ENCODE results near the gene HYAL4.
"Not testable (repeated sequence)": the region's sequence is repeated elsewhere in the genome, so short reads cannot be mapped to it uniquely, and the experiment has no call there.

DNA sequence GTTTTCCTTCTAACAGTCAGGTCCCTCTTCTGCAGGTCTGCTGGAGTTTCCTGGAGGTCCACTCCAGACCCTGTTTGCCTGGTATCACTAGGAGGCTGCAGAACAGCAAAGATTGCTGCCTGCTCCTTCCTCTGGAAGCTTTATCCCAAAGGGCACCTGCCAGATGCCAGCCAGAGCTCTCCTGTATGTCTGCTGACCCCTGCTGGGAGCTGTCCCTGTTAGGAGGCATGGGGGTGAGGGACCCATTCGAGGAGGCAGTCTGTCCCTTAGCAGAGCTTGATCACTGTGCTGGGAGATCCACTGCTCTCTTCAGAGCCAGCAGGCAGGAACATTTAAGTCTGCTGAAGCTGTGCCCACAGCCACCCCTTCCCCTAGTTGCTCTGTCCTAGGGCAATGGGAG is 11.5 kb downstream of the HYAL4 start:
- TF ChIP-seq, protein P1, sequence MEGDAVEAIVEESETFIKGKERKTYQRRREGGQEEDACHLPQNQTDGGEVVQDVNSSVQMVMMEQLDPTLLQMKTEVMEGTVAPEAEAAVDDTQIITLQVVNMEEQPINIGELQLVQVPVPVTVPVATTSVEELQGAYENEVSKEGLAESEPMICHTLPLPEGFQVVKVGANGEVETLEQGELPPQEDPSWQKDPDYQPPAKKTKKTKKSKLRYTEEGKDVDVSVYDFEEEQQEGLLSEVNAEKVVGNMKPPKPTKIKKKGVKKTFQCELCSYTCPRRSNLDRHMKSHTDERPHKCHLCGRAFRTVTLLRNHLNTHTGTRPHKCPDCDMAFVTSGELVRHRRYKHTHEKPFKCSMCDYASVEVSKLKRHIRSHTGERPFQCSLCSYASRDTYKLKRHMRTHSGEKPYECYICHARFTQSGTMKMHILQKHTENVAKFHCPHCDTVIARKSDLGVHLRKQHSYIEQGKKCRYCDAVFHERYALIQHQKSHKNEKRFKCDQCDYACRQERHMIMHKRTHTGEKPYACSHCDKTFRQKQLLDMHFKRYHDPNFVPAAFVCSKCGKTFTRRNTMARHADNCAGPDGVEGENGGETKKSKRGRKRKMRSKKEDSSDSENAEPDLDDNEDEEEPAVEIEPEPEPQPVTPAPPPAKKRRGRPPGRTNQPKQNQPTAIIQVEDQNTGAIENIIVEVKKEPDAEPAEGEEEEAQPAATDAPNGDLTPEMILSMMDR (IDR thresholded peaks at IDR 0.05; ENCODE audit: insufficient read depth, low read length, poor library complexity, severe bottlenecking), result not testable (repeated sequence)
- TF ChIP-seq EZH2phosphoT487 (conservative IDR thresholded peaks at IDR 0.05; ENCODE audit: low read length), result not testable (repeated sequence)
